CD14-positive monocyte (primary cell): ENCODE results near the gene CUL4A. TPM values are rescaled to one million over a fixed set of nuclear protein-coding genes. Genes with fewer than 3 reads are reported as not detected.

Experiments used
- DNase-seq, 3 donors: peaks; one replicate each; pipeline ENCODE4 v3.0.0-alpha.2; 2011 to 2022
- H2AFZ ChIP-seq: 2 replicates; pipeline ENCODE4 v1.6.0; 2012; ENCODE audit warnings: mild to moderate bottlenecking, low read depth, low read length, inconsistent platforms; ENCODE audit not compliant: insufficient read depth, poor library complexity, severe bottlenecking
- H3K27ac ChIP-seq, 2 donors: 1 replicate in 1 of 2; 2 replicates in 1 of 2; pipeline ENCODE4 v1.5.1; 2012 to 2013; ENCODE audit warnings: low read length in 2 of 2, control low read depth in 1 of 2, inconsistent platforms in 1 of 2, low read depth in 1 of 2, mild to moderate bottlenecking in 1 of 2
- H3K27me3 ChIP-seq, 2 donors: one replicate each; pipeline versions ENCODE4 v1.6.0 to v1.6.1; 2011 to 2013; ENCODE audit warnings: low read length in 2 of 2; ENCODE audit not compliant: control insufficient read depth in 2 of 2, insufficient read depth in 2 of 2
- H3K36me3 ChIP-seq, 2 donors: replicated peaks in 1 of 2; 1 replicate in 1 of 2; 2 replicates in 1 of 2; pipeline versions ENCODE4 v1.5.1 to v1.6.1; 2012 to 2013; ENCODE audit warnings: low read length in 2 of 2, control low read depth in 1 of 2, inconsistent platforms in 1 of 2, mild to moderate bottlenecking in 1 of 2; ENCODE audit not compliant: insufficient read depth in 2 of 2, control insufficient read depth in 1 of 2
- H3K4me1 ChIP-seq, 2 donors: 1 replicate in 1 of 2; 2 replicates in 1 of 2; pipeline versions ENCODE4 v1.5.1 to v1.6.1; 2012 to 2013; ENCODE audit warnings: low read length in 2 of 2, control low read depth in 1 of 2, inconsistent platforms in 1 of 2, mild to moderate bottlenecking in 1 of 2, moderate library complexity in 1 of 2; ENCODE audit not compliant: insufficient read depth in 2 of 2, control insufficient read depth in 1 of 2
- H3K4me2 ChIP-seq: replicated peaks from 2 replicates; pipeline ENCODE3; 2012; ENCODE audit warnings: low read length, moderate library complexity, mild to moderate bottlenecking; ENCODE audit not compliant: poor library complexity, severe bottlenecking; ENCODE audit errors: extremely low read depth
- H3K4me3 ChIP-seq, 3 experiments: fragments of 200-600 bp in 1 of 3; sonication (generic) in 1 of 3; replicated peaks in 1 of 3; 1 replicate in 2 of 3; 2 replicates in 1 of 3; pipeline ENCODE4 v1.5.1; 2011 to 2013; ENCODE audit warnings: low read length in 3 of 3, mild to moderate bottlenecking in 3 of 3, control low read depth in 2 of 3, low read depth in 2 of 3, inconsistent platforms in 1 of 3, moderate library complexity in 1 of 3
- H3K79me2 ChIP-seq: 2 replicates; pipeline ENCODE4 v1.6.0; 2012; ENCODE audit warnings: mild to moderate bottlenecking, control low read depth, inconsistent platforms, low read length, moderate library complexity; ENCODE audit not compliant: insufficient read depth
- H3K9ac ChIP-seq: 2 replicates; pipeline ENCODE4 v1.6.0; 2017; ENCODE audit warnings: low read length, mild to moderate bottlenecking; ENCODE audit not compliant: insufficient read depth, poor library complexity, severe bottlenecking
- H3K9me3 ChIP-seq, 2 donors: replicated peaks in 1 of 2; 1 replicate in 1 of 2; 2 replicates in 1 of 2; pipeline versions ENCODE4 v1.5.1 to v1.6.1; 2012 to 2013; ENCODE audit warnings: low read length in 2 of 2, control low read depth in 1 of 2; ENCODE audit not compliant: control insufficient read depth in 1 of 2, insufficient read depth in 1 of 2
- H4K20me1 ChIP-seq: 2 replicates; pipeline ENCODE4 v1.6.0; 2012; ENCODE audit warnings: mild to moderate bottlenecking, low read length, control low read depth, moderate library complexity; ENCODE audit not compliant: insufficient read depth
- H3K27ac Mint-ChIP-seq, 7 donors: one replicate each; pipeline ENCODE4 v1.8.0; 2020; ENCODE audit warnings: mild to moderate bottlenecking in 7 of 7, mixed read lengths in 7 of 7, moderate library complexity in 6 of 7, inconsistent platforms in 2 of 7
- H3K27me3 Mint-ChIP-seq, 3 donors: one replicate each; pipeline ENCODE4 v1.8.0; 2021 to 2022; ENCODE audit warnings: low read depth in 3 of 3, mild to moderate bottlenecking in 3 of 3, mixed read lengths in 3 of 3, moderate library complexity in 3 of 3, inconsistent platforms in 1 of 3
- H3K36me3 Mint-ChIP-seq, 2 donors: one replicate each; pipeline ENCODE4 v1.8.0; 2020; ENCODE audit warnings: mixed read lengths in 2 of 2, inconsistent platforms in 1 of 2, mild to moderate bottlenecking in 1 of 2
- H3K4me1 Mint-ChIP-seq: one replicate; pipeline ENCODE4 v1.8.0; 2020; ENCODE audit warnings: mild to moderate bottlenecking, mixed read lengths
- H3K4me3 Mint-ChIP-seq, 2 donors: one replicate each; pipeline ENCODE4 v1.8.0; 2020; ENCODE audit warnings: mild to moderate bottlenecking in 2 of 2, mixed read lengths in 2 of 2, moderate library complexity in 1 of 2
- H3K9me3 Mint-ChIP-seq, 7 donors: one replicate each; pipeline ENCODE4 v1.8.0; 2020 to 2022; ENCODE audit warnings: mixed read lengths in 7 of 7, mild to moderate bottlenecking in 6 of 7, moderate library complexity in 6 of 7, inconsistent platforms in 2 of 7
- WGBS: methylation state at CpG from one replicate; pipeline ENCODE4 v1.1.5; 2013; ENCODE audit warnings: missing lambda C conversion rate; ENCODE audit not compliant: insufficient coverage; 5-methylcytosine and 5-hydroxymethylcytosine counted together
- intact Hi-C, 2 donors: fragments of 100-400 bp; cut with micrococcal nuclease; formaldehyde crosslinking; loops; one replicate each; pipeline versions ENCODE4 v1.15.0 to v1.15.1; 2023
- polyA plus RNA-seq, 3 donors: library from polyadenylated mRNA; depleted of rRNA in 1 of 3; unstranded in 2 of 3; stranded (reverse) in 1 of 3; fragments of 300-500 nt in 2 of 3; fragments of >200 nt in 1 of 3; fragmentation: Illumina TruSeq in 2 of 3; gene quantifications; 1 replicate in 2 of 3; 2 replicates in 1 of 3; pipeline ENCODE4 v1.2.3, GENCODE V29; 2012 to 2021
- TF ChIP-seq, protein P1 (sequence below): fragments of 200-600 bp; IDR thresholded peaks from one replicate; pipeline ENCODE4 v1.8.0; 2022; ENCODE audit warnings: antibody characterized with exemption, mild to moderate bottlenecking

Gene CUL4A
- polyA plus RNA-seq, 3 donors = 32.0 to 53.9 (median 33.7) TPM

DNA sequence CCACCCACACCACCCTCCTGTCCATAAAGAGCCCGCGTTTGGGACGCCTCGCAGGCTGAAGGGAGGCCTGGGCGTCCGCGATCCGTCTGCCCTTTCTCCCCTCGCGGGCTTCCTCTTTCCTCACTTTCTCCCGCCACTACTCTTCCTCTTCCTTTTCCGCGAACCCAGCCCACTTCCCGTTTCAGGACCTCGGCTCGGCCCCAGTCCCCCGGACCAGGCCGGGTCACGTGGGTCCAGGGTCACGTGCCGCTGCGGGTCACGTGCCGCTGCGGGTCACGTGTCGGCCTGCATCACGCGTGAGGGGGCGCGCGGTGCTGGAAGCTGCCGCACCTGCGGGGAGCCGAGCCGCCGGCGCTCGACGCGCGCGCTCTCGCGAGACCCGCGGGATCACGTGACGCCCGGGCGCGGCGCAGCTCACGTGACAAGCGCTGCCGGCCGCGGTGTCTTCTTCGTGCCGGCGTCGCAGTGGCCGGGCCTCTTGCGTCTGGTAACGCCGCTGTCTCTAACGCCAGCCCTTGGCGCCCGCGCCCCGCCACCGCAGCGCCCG is 87.5 kb downstream of the CUL4A start, which contains the start of gene LAMP1:
Gene LAMP1, plus strand, starts transcription at position 417 of the 547 bp plus-strand sequence. CDS start 196 bp downstream, outside the sequence.
- Mint-ChIP-seq H3K4me1 (peaks cover 40% of the 10 kb centered on the region), H3K27ac (peak within 1 kb of the TSS; percentile 86 to 96 (median 94)), H3K4me3 (peak within 1 kb of the TSS; percentile 91 to 96), H3K9me3 (peaks cover 3 to 9% (median 6%) of the 10 kb centered on the region in 7 donors), H3K27me3 (peaks cover 6 to 20% (median 16%) of the 10 kb centered on the region in 3 donors), H3K36me3 (peaks cover 5 to 14% of the 10 kb centered on the region in 2 donors)
- H3K9ac ChIP-seq = peak within 1 kb of the TSS; percentile 85
- DNase-seq = peak; percentile 92 to 98 (median 98)
- H3K9me3 ChIP-seq = peaks cover 0 to 4% of the 10 kb centered on the region in 2 donors
- peak within 1 kb of the TSS; percentile 70 to 87 for H3K27ac ChIP-seq
- no peaks in the 10 kb centered on the region for H3K36me3 ChIP-seq
- H3K4me1 ChIP-seq = peaks cover 40 to 58% of the 10 kb centered on the region in 2 donors
- H3K4me3 ChIP-seq = peak within 1 kb of the TSS; percentile 45 to 76 (median 65)
- TF ChIP-seq, protein P1, sequence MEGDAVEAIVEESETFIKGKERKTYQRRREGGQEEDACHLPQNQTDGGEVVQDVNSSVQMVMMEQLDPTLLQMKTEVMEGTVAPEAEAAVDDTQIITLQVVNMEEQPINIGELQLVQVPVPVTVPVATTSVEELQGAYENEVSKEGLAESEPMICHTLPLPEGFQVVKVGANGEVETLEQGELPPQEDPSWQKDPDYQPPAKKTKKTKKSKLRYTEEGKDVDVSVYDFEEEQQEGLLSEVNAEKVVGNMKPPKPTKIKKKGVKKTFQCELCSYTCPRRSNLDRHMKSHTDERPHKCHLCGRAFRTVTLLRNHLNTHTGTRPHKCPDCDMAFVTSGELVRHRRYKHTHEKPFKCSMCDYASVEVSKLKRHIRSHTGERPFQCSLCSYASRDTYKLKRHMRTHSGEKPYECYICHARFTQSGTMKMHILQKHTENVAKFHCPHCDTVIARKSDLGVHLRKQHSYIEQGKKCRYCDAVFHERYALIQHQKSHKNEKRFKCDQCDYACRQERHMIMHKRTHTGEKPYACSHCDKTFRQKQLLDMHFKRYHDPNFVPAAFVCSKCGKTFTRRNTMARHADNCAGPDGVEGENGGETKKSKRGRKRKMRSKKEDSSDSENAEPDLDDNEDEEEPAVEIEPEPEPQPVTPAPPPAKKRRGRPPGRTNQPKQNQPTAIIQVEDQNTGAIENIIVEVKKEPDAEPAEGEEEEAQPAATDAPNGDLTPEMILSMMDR = no peak
- H4K20me1 ChIP-seq = peaks cover 39% of the 10 kb centered on the region
- WGBS = under 1% methylated on average over 74 of the region's 74 CpGs
- H3K79me2 ChIP-seq = peaks cover 46% of the 10 kb centered on the region
- peak within 1 kb of the TSS; percentile 91 for H2AFZ ChIP-seq
- intact Hi-C loops = loop anchor here (2.0 to 10.0 kb wide), 5 partner anchors 82 to 712 kb away; partner anchors contain the start of genes DCUN1D2 (in 2 of the 2), CUL4A (in 1 of the 2), PCID2 (in 1 of the 2) and TUBGCP3 (in 1 of the 2)
- H3K27me3 ChIP-seq = peaks cover 0 to 6% of the 10 kb centered on the region in 2 donors
- peak within 1 kb of the TSS; percentile 75 for H3K4me2 ChIP-seq

DNA sequence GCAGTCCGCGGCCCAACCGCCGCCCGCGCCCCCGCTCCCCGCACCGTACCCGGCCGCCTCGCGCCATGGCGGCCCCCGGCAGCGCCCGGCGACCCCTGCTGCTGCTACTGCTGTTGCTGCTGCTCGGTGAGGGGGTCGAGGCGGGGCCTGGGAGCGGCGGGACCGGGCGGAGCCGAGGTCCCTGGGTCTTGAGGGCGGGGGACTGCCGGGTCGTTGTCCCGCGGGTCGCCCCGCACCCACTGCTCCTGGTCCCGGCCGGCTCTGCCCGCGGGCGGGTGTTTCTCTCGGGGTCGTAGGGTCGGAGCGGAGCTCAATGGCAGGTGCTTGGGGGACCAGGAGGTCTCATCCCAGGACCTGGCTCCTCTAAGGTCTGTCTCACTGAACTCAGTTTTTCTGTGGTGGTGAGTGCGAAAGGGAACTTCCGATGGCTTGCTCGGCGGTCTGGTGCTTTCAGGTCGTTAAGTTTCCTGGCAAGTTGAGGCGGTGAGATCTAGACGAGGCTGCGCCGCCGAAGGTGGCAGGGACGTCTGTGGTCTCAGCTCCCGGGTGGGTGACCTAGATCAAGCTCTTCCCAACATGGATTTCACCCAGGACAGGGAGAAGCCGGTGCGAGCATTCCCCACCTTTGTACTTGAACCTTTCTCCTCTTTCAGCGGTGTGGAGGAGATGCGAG is 88.1 kb downstream of the CUL4A start:
- Mint-ChIP-seq H3K4me1 (peaks cover 34% of the 10 kb centered on the region), H3K27me3 (peaks cover 2 to 14% (median 13%) of the 10 kb centered on the region in 3 donors), H3K4me3 (peak overlapping the region; percentile 91 to 96), H3K9me3 (peaks cover 3 to 9% (median 6%) of the 10 kb centered on the region in 7 donors), H3K27ac (peak overlapping the region; percentile 86 to 96 (median 94)), H3K36me3 (peaks cover 5 to 18% of the 10 kb centered on the region in 2 donors)
- TF ChIP-seq, protein P1 = no peak
- H4K20me1 ChIP-seq = peaks cover 45% of the 10 kb centered on the region
- intact Hi-C loops = loop anchor here (2.0 to 10.0 kb wide), 5 partner anchors 83 to 713 kb away; partner anchors contain the start of genes DCUN1D2 (in 2 of the 2), CUL4A (in 1 of the 2), PCID2 (in 1 of the 2) and TUBGCP3 (in 1 of the 2)
- H3K4me3 ChIP-seq = peak overlapping the region; percentile 45 to 76 (median 65)
- H2AFZ ChIP-seq = peak overlapping the region; percentile 91
- peaks cover 0 to 6% of the 10 kb centered on the region in 2 donors for H3K27me3 ChIP-seq
- H3K36me3 ChIP-seq = peaks cover 0 to 1% of the 10 kb centered on the region in 2 donors
- peak overlapping the region; percentile 70 to 87 for H3K27ac ChIP-seq
- H3K4me2 ChIP-seq = peak overlapping the region; percentile 75
- WGBS = under 1% methylated on average over 54 of the region's 58 CpGs
- H3K9me3 ChIP-seq = peaks cover 0 to 4% of the 10 kb centered on the region in 2 donors
- peak; percentile 47 to 72 (median 53) for DNase-seq
- H3K4me1 ChIP-seq = peaks cover 36 to 52% of the 10 kb centered on the region in 2 donors
- peaks cover 52% of the 10 kb centered on the region for H3K79me2 ChIP-seq
- peak overlapping the region; percentile 85 for H3K9ac ChIP-seq
